ENCODE data around the gene POU2F1.

Gene POU2F1

DNA sequence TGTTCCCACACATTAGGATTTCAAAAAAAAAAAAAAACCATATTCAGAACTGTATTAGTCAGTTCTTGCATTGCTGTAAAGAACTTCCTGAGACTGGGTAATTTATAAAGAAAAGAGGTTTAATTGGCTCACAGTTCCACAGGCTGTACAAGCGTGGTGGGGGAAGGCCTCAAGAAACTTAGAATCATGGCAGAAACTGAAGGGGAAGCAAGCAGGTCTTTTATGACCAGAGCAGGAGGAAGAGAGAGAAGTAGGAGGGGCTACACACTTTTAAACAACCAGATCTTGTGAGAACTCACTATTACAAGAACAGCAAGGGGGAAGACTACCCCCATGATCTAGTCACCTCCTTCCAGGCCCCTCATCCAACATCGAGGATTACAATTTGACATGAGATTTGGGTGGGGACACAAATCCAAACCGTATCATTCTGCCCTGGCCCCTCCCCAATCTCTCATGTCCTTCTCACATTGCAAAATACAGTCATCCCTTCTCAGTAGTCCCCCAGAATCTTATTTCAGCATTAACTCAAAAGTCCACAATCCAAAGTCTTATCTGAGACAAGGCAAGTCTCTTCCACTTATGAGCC, 51.8 kb downstream of the POU2F1 start:
- DNase-seq (ENCODE audit: low spot score), result no peak

DNA sequence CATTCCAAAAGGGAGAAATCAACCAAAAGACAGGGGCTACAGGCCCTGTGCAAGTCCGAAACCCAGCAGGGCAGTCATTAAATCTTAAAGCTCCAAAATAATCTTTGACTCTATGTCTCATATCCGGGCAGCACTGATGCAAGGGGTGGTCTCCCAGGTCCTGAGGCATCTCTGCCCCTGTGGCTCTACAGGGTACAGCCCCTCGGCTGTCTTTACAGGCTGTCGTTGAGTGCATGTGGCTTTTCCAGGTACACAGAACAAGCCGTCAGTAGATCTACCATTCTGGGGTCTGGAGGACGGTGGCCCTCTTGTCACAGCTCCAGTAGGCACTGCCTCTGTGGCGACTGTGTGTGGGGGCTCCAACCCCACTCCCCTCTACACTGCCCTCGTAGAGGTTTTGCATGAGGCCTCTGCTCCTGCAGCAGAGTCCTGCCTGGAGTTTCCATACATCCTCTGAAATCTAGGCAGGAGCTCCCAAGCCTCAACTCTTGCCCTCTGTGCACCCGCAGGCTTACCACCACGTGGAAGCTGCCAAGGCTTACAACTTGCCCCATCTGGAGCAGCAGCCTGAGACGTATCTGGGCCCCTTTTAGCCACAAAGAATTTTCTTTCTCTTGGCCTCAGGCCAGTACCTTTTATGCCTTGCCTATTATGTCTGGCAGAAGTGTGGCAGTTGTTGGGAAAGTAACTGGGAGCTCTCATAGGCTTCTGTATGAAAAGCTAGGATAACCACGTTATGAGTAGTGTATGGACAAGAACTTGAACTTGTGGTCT, 52.5 kb downstream of the POU2F1 start:
- no peak for DNase-seq (ENCODE audit: low spot score)

DNA sequence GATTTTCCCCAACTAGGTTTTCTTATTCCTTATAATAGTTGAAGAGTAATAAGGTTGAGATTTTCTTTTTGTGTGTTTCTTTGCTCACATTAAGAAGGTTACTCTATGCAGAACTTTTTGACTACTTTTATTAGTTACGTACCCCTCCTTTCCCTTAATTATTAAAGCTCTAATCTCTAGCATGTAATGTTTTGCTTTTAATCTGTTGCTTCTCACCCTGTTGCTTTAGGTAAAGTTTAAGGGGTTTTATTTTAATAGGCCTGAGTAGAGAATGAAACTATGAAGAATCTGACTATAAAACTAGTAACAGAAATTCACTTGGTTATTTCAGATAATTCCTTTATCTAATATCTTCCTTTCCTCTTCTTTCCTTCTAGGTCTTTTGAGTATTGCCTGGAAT, 53.4 kb downstream of the POU2F1 start:
- no peak for DNase-seq (ENCODE audit: low spot score)

DNA sequence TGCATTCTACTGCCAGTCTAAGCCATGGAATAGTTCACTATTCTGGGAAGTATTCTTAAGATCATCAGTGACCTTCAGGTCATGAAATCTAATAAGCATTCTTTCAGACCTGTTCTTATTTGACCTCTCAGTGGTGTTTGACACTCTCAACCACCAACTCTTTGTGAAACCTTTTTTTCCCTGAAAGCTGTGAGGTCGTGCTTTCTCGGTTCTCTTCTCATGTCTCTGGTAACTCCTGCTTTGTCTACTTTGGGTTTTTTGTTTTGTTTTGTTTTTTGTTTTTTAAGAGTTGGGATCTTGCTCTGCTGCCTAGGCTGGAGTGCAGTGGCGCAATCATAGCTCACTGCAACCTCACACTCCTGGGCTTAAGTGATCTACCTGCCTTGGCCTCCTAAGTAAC, 56.3 kb downstream of the POU2F1 start:
- no peak for DNase-seq (ENCODE audit: low spot score)

DNA sequence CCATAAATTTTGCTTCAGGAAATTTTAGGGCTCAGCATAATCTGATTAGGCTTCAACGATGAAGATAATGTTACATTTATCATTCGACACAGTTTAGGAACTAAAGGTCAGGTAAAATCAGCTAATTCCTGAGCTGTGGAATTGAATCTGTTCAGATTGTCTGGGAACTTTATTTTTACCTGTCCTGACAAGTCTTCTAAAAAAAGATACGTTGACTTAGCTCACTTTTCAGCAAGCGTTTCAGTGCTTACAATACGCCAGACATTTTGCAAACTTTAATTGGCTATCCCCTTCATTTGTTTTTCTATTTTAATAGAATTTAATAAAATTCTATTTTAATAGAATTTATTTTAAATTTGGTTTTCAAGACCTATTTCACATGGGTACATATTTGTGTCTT, 57.8 kb downstream of the POU2F1 start:
- DNase-seq (ENCODE audit: low spot score), result no peak

DNA sequence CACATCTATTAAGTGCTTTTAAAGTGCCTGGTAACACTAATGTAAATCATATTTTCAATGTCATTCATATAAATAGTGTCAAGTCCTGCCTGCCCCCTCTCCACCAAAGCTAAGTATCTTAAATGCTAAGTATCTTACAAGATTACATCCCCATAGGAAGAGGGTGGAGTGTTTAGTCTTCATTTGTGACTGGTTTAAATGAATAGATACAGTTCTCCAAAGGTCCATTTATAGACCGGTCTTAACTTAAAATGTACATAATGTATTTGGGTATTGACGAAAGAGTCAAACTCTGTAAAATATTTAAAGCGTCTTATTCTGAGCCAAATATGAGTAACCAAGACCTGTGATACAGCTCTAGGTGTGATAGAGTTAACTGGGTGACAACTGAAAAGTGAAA, 60.2 kb downstream of the POU2F1 start:
- DNase-seq (ENCODE audit: low spot score), result no peak

DNA sequence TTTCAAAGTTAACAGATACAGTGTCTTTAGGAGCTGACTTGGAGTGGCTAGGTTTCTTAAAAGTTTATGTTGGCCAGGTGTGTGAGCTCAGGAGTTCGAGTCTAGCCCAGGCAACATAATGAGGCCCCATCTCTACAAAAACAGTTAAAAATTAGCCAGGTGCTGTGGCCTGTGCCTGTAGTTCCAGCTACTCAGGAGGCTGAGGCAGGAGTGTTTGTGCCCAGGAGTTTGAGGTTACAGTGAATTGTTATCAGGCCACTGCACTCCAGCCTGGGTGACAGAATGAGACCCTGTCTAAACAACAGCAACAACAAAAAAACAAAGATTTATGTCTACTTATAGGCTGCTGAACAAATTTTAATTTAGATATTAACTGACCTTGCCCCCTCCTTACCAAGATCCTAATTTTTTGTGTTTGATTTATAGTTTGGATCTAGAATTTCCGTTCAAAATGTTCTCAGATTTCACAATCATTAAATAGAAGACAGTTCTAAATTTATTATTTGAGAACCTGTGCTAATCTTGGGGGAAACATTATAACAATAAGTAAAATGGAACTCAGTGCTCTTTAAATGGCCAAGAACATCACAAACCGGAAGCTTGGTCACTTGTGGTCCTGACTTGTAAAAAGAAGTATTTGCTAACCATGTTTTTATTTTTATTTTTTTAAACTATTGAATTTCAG, 67.8 kb downstream of the POU2F1 start:
- DNase-seq (ENCODE audit: low spot score), result no peak

DNA sequence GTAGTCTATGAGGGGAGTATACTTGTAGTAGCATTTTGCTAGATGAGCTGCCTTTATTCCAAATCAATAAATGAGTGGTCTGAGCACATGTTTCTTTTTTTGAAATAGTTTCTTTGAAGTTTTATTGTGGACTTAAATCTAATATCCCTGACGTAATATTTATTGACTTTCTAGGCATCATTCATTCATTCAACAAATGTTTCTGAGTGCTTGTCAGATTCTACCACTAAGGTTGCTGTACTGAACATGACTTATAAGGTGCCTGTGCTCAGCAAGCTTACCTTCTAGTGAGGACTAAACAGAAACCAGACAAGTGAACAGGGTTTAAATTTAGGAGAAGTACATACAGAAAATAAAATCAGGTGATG, 68.4 kb downstream of the POU2F1 start:
- DNase-seq (ENCODE audit: low spot score), result no peak

DNA sequence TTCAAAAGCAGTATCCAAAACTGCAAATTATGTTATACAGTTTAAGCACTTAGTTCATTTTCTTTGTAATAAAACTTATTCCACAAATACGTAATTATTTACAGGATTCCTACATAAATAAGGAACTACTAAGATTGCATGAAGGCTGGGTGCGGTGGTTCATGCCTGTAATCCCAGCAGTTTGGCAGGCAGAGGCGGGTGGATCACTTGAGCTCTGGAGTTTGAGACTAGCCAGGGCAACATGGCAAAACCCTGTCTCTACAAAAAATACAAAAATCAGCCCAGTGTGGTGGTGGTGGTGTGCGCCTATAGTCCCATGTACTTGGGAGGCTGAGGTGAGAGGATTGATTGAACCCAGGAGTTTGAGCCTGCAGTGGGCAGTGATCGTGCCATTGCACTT, 69.3 kb downstream of the POU2F1 start:
- no peak for DNase-seq (ENCODE audit: low spot score)

DNA sequence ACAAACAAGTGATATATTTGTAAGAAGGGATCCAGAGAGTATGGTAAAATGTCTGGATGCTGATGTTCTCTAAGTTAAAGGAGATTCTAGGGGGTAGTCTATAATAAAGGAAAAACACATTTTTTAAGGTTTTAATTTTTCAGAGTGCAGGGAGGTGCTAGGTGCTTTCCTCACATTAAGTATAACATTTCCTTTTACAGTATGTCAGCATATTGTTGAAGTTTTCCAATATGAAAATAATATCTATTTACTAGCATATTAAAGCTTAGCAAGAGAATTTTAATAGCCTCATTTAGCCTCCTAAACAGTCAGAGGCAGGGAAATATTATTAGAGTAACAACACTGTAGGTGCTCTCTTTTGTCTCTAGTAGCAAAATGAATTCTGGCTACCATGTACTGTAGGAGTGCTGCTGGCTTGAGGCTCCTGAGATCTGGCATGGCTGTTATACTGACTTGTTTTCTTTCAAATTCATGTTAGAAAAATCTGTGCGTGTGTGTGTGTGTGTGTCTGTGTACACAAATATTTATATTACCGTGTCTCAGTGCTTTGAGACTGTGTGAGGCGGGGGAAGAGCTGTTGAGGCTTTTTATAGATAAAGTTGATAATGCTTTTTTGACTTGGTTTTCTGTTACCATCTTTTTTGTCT, 71.0 kb downstream of the POU2F1 start:
- DNase-seq (ENCODE audit: low spot score), result peak; percentile 22

DNA sequence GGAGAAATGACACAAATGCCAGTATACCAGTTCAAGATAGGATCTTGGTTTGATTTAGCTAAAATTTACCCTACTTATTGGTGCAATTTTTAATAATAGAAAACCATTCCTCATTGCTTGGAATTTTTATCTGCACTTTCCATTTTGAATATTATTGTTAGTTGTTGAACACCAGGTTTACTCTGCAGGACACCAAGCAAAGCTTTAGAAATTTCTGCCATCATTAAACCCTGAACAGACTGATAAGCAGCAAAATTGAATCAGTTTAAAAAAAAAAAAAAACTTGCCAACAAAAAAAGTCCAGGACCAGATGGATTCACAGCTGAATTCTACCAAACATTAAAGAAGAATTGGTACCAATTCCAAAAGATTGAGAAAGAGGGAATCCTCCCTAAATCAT, 71.5 kb downstream of the POU2F1 start:
- DNase-seq (ENCODE audit: low spot score), result no peak

DNA sequence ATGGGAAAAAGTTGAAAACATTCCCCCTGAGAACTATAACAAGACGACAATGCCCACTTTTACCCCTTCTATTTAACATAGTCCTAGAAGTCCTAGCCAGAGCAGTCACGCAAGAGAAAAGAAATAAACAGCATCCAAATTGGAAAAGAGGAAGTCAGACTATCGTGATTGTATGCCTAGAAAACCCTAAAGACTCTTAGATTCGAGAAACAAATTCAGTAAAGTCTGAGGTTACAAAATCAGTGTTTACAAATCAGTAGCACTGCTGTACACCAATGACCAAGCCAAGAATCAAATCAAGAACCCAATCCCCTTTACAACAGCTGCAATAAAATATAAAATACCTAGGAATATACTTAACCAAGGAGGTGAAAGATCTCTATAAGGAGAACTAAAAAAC, 72.4 kb downstream of the POU2F1 start:
- DNase-seq (ENCODE audit: low spot score), result no peak

DNA sequence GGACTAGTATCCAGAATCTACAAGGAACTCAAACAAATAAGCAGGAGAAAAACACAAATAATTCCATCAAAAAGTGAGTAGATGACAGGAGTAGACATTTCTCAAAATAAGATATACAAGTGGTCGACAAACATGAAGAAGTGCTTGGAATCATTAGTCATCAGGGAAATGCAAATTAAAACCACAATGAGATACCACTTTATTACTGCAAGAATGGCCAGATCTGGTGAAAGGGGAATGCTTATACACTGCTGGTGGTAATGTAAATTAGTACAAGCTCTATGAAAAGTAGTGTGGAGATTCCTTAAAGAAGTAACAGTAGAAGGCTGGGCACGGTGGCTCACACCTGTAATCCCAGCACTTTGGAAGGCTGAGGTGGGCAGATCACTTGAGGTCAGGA, 73.8 kb downstream of the POU2F1 start:
- DNase-seq (ENCODE audit: low spot score), result no peak

DNA sequence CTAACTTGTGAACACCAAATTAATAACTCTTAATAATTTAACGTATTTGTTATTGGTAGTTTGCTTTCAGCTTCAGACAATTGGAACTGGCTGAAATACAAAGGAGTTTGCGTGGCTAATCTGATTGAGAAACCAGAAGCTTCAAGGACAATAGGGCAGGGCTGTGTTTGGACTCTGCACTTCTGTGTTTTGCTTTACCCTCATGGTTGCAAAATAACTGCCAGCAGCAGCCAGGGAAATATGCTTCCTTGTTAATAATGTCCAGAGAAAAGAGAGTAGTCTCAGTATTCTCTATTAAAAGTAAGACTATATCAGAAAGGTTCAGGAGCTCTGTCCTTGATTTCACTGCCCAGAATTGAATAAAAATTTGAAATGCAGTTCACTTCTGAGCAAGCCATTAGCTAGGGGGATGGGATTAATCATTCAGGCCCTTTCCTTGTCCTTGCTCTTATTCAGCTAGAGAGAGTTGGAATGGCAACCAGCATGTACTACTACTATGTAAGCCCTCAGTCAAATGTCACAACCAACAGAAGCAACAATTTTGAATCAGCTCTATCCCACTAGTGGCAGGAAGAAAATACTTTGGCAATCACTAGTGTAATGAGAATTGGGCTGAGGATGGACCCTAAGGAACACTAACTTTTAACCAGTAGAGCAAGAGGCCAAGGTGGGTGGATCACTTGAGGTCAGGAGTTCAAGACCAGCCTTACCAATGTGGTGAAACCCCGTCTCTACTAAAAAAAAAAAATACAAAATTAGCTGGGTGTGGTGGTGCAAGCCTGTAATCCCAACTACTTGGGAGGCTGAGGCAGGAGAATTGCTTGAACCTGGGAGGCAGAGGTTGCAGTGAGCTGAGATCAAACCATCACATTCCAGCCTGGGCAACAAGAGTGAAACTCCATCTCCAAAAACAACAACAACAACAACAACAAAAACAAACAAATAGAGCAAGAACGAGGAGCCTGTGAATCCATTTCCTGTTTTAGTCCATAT, 76.8 kb downstream of the POU2F1 start:
- DNase-seq (ENCODE audit: low spot score), result no peak

DNA sequence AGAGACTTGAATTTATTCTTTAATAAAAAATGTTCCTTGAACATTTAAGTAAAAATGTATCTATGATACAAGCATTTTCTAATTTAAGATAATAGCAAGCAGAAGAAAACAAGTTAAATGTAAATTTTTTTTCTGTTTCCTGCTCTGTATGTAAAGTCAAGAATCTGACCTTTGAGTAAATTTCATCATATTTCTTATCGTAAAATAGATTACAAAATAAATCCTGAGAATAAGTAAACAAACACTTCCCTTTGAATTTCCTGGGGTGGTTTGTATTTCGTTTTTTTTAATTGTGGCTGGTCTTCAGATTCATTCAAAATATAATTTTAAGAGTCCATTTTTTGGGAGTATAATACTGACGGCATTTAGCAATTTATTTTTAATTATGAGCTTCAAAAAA, 77.6 kb downstream of the POU2F1 start:
- no peak for DNase-seq (ENCODE audit: low spot score)

DNA sequence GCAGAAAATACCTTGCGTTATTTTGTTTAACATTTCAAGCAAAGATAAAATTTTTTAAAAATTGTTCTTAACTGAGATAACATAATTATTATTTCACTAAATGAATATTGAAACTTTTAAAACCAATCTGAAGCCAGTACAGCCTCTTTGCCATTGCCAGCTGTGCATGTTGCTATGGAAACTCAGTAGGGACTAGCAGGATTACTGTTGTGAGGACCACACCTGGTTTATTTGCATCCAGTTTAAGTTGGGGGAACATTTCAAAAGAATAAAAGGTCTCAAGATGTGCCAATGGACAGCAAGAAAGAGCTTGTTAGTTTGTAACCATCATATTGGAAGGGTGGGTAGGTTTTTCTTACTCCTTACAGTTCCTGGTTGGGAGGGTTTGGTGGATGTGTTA, 80.7 kb downstream of the POU2F1 start:
- no peak for DNase-seq (ENCODE audit: low spot score)

DNA sequence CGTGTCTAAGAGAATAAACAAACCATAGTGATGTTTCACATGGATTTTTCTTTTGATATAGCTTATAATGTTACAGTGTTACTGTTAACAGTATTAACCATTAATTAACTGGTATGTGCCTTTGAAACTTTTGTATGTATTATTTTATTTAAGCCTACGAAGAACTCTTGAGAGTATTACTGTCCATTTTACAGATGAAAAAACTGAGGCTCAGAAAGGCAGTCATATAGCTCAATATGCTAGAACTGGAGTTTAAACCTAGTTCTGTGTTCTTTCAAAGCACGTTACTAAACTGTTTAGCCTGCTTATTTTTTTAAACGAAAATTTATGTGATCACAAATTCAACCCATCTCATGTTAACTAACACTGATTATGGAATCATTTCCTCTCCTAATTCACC, 83.5 kb downstream of the POU2F1 start:
- DNase-seq (ENCODE audit: low spot score), result no peak

DNA sequence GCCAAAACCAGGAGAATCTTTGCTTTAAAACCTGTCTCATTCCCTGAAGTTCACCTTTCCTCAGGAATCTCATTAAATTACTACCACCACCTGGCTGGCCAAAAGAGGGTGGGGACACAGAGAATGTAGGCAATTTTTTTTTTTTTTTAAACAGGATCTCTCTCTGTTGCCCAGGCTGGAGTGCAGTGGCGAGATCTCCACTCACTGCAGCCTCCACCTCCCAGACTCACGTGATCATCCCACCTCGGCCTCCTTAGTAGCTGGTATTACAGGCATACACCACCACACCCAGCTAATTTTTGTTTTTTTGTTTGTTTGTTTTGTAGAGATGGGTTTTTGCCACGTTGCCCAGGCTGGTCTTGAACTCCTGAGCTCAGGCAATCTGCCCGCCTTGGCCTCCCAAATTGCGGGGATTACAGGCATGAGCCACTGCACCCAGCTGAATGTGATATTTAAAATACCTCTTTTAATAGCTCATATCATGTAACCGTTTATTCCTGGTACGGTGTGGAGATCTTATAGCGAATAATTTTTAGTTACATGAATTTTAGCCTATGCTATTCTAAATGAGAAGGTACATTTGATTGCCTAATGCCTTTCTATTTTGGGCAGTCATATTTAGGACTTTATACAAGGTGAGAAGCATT, 84.5 kb downstream of the POU2F1 start:
- no peak for DNase-seq (ENCODE audit: low spot score)

DNA sequence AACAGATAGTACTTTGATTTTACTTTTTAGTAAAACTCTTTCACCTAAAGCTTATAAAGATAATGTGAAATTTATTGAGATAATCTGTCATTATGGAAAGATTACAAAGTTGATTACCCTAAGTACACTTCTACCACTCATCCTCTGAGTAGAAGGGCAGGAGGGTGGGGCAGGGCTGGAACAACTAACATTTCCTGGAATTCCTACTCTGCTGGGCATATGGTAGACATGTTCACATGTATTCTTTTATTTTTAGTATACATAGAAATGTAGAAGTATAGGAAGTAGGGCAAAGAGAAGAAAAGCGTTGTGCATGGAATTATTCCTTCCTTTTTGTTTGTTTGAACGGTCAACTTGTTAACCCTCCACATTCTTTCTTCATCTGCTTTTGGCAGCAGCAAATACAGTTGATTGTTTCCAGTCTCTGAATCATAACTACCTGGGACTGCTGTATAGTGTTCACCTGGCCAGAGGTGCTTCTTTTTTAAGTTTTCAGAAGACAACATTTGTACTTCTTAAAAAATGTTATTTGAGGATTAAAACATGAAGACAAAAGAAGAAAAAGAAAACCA, 85.1 kb downstream of the POU2F1 start:
- no peak for DNase-seq (ENCODE audit: low spot score)

DNA sequence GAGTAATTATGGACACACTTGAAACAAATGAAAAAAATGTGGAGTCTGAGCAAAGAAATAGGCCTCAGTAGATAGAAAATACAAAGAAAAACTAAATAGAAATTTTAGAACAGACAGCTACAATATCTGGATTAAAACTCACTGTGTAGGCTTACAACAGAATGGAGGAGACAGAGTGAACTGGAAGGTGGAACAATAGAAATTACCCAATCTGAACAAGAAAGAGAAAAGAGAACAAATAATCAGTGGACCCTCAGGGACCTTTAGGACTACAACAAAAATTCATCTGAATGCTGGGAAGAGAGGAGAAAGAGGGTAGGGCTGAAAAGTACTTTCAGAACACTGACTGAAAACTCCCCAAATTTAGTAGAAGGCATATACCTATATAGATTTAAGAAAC, 90.0 kb downstream of the POU2F1 start:
- no peak for DNase-seq (ENCODE audit: low spot score)

DNA sequence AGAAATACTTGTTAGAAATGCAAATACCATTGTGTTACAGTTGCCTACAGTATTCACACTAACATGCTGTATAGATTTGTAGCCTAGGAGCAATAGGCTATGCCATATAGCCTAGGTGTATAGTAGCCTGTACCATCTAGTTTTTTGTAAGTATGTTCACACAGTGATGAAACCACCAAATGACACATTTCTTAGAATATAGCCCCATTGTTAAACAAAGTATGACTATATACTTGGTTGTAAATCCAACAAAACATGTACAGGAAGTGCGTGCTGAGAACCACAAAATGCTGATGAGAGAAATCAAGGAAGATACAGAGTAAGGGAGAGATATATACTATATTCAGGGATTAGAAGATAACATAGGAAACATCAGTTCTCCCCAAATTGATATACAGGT, 92.2 kb downstream of the POU2F1 start:
- no peak for DNase-seq (ENCODE audit: low spot score)

Measured in Ammon's horn (tissue), 1 donor.